GM18511 (cell line): ENCODE measurements around the gene USF2.
A peak's percentile ranks its signal among the peaks of the same experiment; 100 is the strongest.

ENCODE experiments used
- ATAC-seq: cut with Tn5 transposase; IDR thresholded peaks from one replicate; pipeline ENCODE4 v1.9.1; 2021; ENCODE audit warnings: mild to moderate bottlenecking, moderate library complexity; ENCODE audit not compliant: unreplicated experiment

Gene USF2

GRCh38 chr19:35240327-35240726, 28.4 kb upstream of the USF2 start:
- ATAC-seq = no peak

- no peak for ATAC-seq
Observed at GRCh38 chr19:35241417-35241816, 27.3 kb upstream of the USF2 start.

GRCh38 chr19:35246466-35247092, 22.2 kb upstream of the USF2 start:
- no peak for ATAC-seq

GRCh38 chr19:35247526-35248309, 21.0 kb upstream of the USF2 start:
- peak; percentile 60 for ATAC-seq

GRCh38 chr19:35248310-35249145, 20.2 kb upstream of the USF2 start, which contains the start of gene LSR:
Gene LSR, plus strand, starts transcription at chr19:35249002. Its CDS starts 21 bp downstream, at chr19:35249023.
- ATAC-seq = peak; percentile 77

GRCh38 chr19:35249146-35249847, 19.5 kb upstream of the USF2 start:
- ATAC-seq = no peak

GRCh38 chr19:35249848-35250711, 18.7 kb upstream of the USF2 start:
- no peak for ATAC-seq

GRCh38 chr19:35251456-35251855, 17.3 kb upstream of the USF2 start:
- ATAC-seq = no peak

GRCh38 chr19:35253316-35254286, 15.2 kb upstream of the USF2 start:
- no peak for ATAC-seq

- ATAC-seq = no peak
Observed at GRCh38 chr19:35254341-35255297, 14.1 kb upstream of the USF2 start.

- ATAC-seq = no peak
Observed at GRCh38 chr19:35256566-35256965, 12.2 kb upstream of the USF2 start.

- ATAC-seq = no peak
Observed at GRCh38 chr19:35257113-35257461, 11.7 kb upstream of the USF2 start.

- no peak for ATAC-seq
Observed at GRCh38 chr19:35260694-35261304, 8.0 kb upstream of the USF2 start.

- no peak for ATAC-seq
Observed at GRCh38 chr19:35261356-35262100, 7.2 kb upstream of the USF2 start.

GRCh38 chr19:35262101-35262761, 6.5 kb upstream of the USF2 start:
- no peak for ATAC-seq
